ENCODE results near the gene TMPRSS11B.
"Not testable (repeated sequence)": the region's sequence is repeated elsewhere in the genome, so short reads cannot be mapped to it uniquely, and the experiment has no call there.

TMPRSS11B gene

DNA sequence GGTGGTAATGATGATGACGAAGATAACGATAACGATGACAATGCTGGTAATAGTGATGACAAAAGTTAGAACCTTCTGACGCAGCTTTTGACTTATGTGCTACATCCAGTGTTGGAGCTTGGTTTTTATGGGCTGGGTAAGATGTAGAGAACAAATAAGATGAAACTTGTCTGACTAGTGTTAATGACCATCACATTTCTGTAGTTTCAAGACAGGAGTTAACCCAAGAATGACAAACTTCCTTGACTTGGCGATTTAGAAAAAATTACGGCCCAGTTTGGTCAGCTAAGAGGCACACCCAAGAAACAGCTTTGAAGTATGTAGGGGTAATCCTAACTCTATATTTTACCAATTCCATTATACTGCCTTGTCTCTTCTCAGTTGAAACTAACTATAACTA lies at the start of gene TMPRSS11B:
TMPRSS11B (minus strand) TSS at position 101 of the 400 bp plus-strand sequence. CDS start 136 bp downstream, outside the sequence.
- DNase-seq (ENCODE audit: low read depth in 1 of 2, low spot score in 1 of 2): no peak

DNA sequence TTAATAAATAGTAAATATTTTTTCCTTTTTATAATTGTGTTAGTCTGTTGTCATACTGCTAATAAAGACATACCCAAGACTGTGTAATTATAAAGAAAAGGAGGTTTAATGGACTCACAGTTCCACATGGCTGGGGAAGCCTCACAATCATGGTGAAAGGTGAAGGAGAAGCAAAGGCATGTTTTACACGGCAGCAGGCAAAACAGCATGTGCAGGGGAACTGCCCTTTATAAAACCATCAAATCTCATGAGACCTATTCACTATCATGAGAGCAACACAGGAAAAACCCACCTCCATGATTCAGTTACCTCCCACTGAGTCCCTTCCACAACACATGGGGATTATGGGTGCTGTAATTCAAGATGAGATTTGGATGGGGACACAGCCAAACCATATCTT lies 45.8 kb upstream of the TMPRSS11B start:
- DNase-seq (ENCODE audit: low read depth in 1 of 2, low spot score in 1 of 2): no peak

DNA sequence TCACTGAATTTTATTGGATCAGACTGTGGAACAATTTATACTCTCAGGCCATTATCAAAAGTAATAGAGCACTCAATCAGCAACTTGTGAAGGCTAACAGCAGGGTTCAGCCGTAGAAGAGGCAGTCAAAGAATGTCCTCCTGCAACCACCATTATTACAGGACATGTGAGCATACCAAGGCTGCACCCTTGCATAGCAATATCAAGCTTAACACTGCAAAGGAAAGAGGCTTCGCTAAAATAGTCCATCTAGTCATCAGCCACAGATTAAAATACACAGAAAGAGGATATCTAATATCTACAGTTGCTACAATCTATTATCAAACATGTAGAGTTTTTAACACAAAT lies 42.9 kb upstream of the TMPRSS11B start:
- no peak for DNase-seq (ENCODE audit: low read depth in 1 of 2, low spot score in 1 of 2)

DNA sequence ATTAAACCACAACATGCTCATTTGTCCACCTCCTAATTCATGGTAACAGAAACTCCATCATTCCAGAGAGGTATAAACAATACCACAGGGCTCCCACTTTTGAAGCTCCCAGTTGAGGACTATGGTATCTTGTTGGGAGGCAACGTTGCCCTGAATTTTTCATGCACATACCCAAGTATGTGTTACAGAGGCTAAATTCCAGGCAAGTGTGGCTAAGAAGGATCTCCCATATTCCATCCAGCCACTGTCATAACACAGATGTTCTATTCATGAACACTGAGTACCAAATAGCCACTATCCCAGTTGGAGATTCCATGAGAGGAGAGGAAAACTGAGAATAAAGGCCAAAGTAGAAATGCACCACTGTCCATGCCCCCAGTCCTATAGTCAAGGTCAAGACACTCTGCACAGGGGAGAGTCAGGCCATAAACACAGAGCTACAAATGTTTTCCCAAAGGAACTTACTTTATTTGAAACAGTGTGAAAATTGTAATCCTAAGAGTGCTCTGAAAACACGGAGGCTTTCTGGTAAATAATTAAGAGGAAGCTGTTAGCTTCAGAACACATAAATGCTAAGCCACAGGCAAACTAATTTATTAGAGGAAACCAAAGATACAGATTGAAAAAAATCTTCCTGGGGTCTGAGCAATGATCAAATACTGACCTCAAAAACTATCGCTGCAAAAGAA lies 42.4 kb upstream of the TMPRSS11B start:
- no peak for DNase-seq (ENCODE audit: low read depth in 1 of 2, low spot score in 1 of 2)

GRCh38 chr4:68283714-68284113 lies 38.2 kb upstream of the TMPRSS11B start:
- DNase-seq (ENCODE audit: low read depth in 1 of 2, low spot score in 1 of 2): no peak

DNA sequence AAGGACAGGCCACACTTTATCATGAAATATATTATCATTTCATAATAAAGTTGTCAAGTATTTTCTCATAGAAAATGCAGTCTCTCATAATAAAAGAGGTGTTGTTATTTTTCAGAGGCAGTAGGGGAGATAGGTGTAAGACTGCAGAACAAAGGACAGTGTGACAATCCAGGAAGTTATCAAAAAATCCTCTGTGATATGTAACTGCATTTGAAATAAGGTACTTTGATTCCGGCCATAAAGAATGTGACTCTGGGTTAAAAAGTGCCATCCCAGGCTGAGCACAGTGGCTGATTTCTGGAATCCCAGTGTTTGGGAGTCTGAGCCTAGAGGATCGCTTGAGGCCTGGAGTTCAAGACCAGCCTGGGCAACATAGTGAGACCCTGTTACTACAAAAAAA lies 37.6 kb upstream of the TMPRSS11B start:
- DNase-seq (ENCODE audit: low read depth in 1 of 2, low spot score in 1 of 2): no peak

GRCh38 chr4:68281796-68282740 lies 36.6 kb upstream of the TMPRSS11B start:
- DNase-seq (ENCODE audit: low read depth in 1 of 2, low spot score in 1 of 2): not testable (repeated sequence)

GRCh38 chr4:68278029-68278428 lies 32.5 kb upstream of the TMPRSS11B start:
- DNase-seq (ENCODE audit: low read depth in 1 of 2, low spot score in 1 of 2): no peak

DNA sequence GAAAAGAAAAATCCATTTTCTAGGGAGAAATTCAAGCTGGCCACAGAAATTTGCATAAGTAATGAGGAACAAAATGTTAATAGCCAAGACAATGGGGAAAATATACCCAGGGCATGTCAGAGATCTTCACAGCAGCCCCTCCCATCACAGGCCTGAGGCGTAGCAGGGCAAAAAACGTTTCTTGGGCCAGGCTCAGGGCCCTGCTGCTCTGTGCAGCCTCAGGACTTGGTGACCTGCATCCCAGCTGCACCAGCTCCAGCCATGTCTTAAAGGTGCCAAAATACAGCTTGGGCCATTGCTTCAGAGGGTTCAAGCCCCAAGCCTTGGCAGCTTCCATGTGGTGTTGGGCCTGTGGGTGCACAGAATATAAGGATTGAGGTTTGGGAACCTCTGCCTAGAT lies 32.1 kb upstream of the TMPRSS11B start:
- no peak for DNase-seq (ENCODE audit: low read depth in 1 of 2, low spot score in 1 of 2)

DNA sequence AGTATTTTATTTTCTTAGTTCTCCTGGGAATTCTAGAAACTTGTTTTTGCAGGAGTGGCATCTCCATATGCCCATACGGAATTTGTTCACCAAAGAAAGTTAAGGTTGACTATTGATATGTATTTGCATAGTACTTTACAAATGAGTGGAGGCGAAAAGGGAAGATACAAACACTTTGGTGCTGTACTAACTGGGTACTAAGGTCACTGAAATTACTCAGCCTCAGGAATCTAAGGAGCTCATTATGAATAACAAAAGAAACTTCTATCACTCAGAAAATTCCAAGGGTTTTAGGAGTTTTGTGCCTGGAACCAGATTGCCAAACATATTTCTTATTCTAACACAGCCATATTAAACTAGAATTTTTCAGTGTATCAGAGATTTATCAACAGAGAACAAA lies 27.4 kb upstream of the TMPRSS11B start:
- DNase-seq (ENCODE audit: low read depth in 1 of 2, low spot score in 1 of 2): no peak

DNA sequence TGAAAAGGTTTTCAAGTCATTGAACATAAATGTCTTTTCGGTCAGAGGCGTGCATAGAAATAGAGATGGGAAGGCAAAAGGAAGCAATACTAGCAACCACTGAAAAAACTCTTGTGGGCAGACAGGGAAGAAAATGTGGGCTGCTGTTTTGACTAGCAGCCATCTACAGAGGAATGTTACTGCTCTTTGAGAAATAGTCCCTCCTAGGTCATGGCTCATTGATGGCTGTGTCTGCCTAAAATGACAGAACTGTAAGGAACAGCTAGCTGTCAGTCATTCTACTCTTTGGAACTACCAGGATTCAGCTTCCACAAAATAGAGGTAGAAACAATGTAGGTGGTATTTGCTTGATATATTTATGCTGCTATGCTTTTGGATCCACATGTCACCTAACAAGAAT lies 26.9 kb upstream of the TMPRSS11B start:
- DNase-seq (ENCODE audit: low read depth in 1 of 2, low spot score in 1 of 2): no peak

- no peak for DNase-seq (ENCODE audit: low read depth in 1 of 2, low spot score in 1 of 2)
Observed at GRCh38 chr4:68271851-68272357, 26.4 kb upstream of the TMPRSS11B start.

- no peak for DNase-seq (ENCODE audit: low read depth in 1 of 2, low spot score in 1 of 2)
Observed at GRCh38 chr4:68267433-68267944, 22.0 kb upstream of the TMPRSS11B start.

DNA sequence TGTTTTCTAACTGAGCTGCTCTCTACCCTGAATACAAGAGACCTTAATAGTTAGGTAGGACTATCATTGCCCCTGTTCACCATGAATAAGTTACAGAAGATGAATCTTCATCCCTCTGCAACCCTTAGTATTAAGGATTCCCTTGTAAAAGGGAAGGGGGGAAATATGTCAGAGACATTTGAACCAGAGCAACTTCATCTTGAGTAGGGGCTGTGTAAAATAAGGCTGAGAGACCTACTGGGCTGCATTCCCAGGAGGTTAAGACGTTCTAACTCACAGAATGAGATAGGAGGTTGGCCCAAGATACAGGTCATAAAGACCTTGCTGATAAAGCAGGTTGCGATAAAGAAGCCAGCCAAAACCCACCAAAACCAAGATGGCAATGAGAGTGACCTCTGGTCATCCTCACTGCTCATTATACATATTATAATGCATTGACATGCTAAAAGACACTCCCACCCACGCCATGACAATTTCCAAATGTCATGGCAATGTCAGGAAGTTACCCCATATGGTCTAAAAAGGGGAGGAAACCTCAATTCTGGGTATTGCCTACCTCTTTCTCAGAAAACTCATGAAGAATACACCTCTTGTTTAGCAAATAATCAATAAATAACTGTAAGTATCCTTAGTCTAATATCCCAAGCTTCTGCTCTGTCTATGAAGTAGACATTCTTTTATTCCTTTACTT lies 19.5 kb upstream of the TMPRSS11B start:
- no peak for DNase-seq (ENCODE audit: low read depth in 1 of 2, low spot score in 1 of 2)

- no peak for DNase-seq (ENCODE audit: low read depth in 1 of 2, low spot score in 1 of 2)
Observed at GRCh38 chr4:68259191-68259590, 13.7 kb upstream of the TMPRSS11B start.

- DNase-seq (ENCODE audit: low read depth in 1 of 2, low spot score in 1 of 2): no peak
Observed at GRCh38 chr4:68257719-68258118, 12.2 kb upstream of the TMPRSS11B start.

DNA sequence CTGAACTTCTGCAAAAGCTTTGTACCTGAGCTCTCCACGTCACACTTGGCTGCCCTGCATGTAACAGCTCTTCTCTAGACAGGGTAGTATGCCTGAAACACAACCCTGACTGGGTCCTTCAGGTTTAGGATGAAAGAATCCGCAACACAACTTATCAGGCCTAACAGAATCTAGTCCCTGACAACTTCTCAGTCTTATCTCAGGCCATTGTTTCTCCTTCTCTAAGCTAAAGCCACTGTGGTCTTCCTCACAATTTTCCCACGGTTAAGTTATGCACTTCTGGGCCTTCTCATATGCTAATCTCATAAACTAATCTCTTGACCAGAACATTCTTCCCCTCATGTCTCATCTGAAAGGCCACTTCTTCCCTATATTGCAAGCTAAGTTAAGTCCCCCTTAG lies 10.8 kb upstream of the TMPRSS11B start:
- no peak for DNase-seq (ENCODE audit: low read depth in 1 of 2, low spot score in 1 of 2)

GRCh38 chr4:68250151-68250930 lies 4.8 kb upstream of the TMPRSS11B start:
- DNase-seq (ENCODE audit: low read depth in 1 of 2, low spot score in 1 of 2): no peak

DNA sequence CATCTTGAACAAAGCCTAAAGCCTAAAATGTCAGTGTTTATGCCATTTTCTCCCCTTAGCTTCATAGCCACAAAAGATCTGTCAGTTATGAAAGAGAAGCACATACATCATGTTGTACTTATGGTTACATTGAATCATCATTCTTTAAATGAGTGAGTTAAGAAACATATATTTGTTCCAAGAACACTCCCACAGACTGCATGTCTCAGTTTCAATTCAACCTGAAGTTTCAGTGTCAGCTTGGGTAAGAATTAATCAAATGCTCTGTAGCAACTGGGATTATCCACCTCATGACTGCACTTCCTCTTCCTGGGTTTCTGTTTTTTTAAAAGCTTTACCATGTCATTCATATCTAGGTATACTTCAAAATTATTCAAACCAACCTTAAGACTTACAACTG lies 3.9 kb upstream of the TMPRSS11B start:
- no peak for DNase-seq (ENCODE audit: low read depth in 1 of 2, low spot score in 1 of 2)

DNA sequence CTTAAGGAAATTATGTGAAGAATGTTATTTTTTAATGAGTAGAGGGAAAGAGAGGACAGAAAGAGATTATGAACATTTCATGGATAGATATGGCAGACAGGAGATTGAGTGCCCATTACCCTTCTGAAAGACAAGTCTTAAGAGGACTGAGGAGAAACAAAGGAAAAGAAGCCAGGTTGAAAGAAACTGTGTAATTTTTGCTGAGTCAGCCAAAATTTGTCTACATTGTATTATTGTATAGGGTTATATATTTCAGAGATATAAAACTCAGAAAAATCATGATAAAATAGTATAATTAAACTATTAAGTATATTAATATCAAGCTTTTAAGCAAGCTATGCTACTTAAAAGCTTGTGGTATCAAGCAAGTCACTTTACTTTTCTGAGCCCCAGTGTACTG lies 4.9 kb downstream of the TMPRSS11B start:
- no peak for DNase-seq (ENCODE audit: low read depth in 1 of 2, low spot score in 1 of 2)

GRCh38 chr4:68228568-68228967 lies 16.9 kb downstream of the TMPRSS11B start:
- no peak for DNase-seq (ENCODE audit: low read depth in 1 of 2, low spot score in 1 of 2)
